Adrenal gland (tissue), 12 donors: Measurements from ENCODE around the gene SPOUT1. TPM values are rescaled to one million over a fixed set of nuclear protein-coding genes. Genes with fewer than 3 reads are reported as not detected.

ENCODE experiments used
- DNase-seq, 7 donors: peaks; one replicate each; pipeline ENCODE4 v3.0.0-alpha.2; 2019 to 2020
- H3K27ac ChIP-seq, 5 donors: fragments of 200-600 bp; sonication (generic) in 4 of 5; 1 replicate in 3 of 5; 2 replicates in 2 of 5; pipeline versions ENCODE4 v1.5.1 to v1.8.0; 2016 to 2020; ENCODE audit warnings: mild to moderate bottlenecking in 1 of 5
- H3K27me3 ChIP-seq: fragments of 200-600 bp; 2 replicates; pipeline ENCODE4 v1.8.0; 2021
- H3K36me3 ChIP-seq, 2 donors: fragments of 200-600 bp; replicated peaks in 1 of 2; 1 replicate in 1 of 2; 2 replicates in 1 of 2; pipeline versions ENCODE4 v1.5.1 to v1.8.0; 2018 to 2022
- H3K4me1 ChIP-seq, 2 donors: fragments of 200-600 bp; replicated peaks in 1 of 2; 1 replicate in 1 of 2; 2 replicates in 1 of 2; pipeline versions ENCODE4 v1.5.1 to v1.8.0; 2018 to 2021
- H3K4me3 ChIP-seq, 4 donors: fragments of 200-600 bp; sonication (generic) in 3 of 4; one replicate each; pipeline ENCODE4 v1.5.1; 2016 to 2018
- H3K9me3 ChIP-seq, 3 donors: fragments of 200-600 bp; sonication (generic) in 1 of 3; replicated peaks in 1 of 3; 1 replicate in 2 of 3; 2 replicates in 1 of 3; pipeline versions ENCODE4 v1.5.1 to v1.8.0; 2016 to 2021
- POLR2A ChIP-seq, 2 donors: fragments of 450-650 bp; IDR thresholded peaks; one replicate each; pipeline ENCODE4 v1.6.1; 2017; ENCODE audit warnings: antibody characterized with exemption in 2 of 2, mild to moderate bottlenecking in 2 of 2, moderate library complexity in 1 of 2
- WGBS, 4 donors: extraction: QIAGEN DNeasy Blood & Tissue Kit in 2 of 4; methylation state at CpG; one replicate each; pipeline versions ENCODE4 v1.1.5 to v1.1.7; 2013 to 2017; 5-methylcytosine and 5-hydroxymethylcytosine counted together
- intact Hi-C, 2 donors: fragments of 100-400 bp; cut with DNase I; formaldehyde crosslinking; loops; one replicate each; pipeline versions ENCODE4 v1.14.1 to v1.15.0; 2022 to 2023
- polyA plus RNA-seq, 3 donors: library from polyadenylated mRNA; stranded (reverse); fragments of 200-250 nt in 2 of 3; fragments of 350-450 nt in 1 of 3; fragmentation: Illumina TruSeq in 1 of 3; extraction: RNeasy Lipid Tissue Mini Kit (QIAGEN cat#74804) in 1 of 3; gene quantifications; one replicate each; pipeline ENCODE4 v1.2.3, GENCODE V29; 2013 to 2014
- total RNA-seq, 9 donors: library from RNA; depleted of rRNA in 4 of 9; stranded (reverse); fragments of >200 nt in 4 of 9; fragments of 120-200 nt in 1 of 9; fragmentation: NEBNext Ultra II Directional in 1 of 9; extraction: Animal tissue kit (Norgen Biotek cat#: 25700) in 1 of 9; gene quantifications; one replicate each; pipeline versions ENCODE4 v1.1.0 to v1.2.4, GENCODE V29; 2013 to 2023
- TF ChIP-seq, protein P1 (sequence below), 6 experiments: fragments of 450-650 bp in 4 of 6; fragments of 200-600 bp in 2 of 6; sonication (generic) in 1 of 6; IDR thresholded peaks; 1 replicate in 5 of 6; 2 replicates in 1 of 6; pipeline versions ENCODE4 v1.5.1 to v1.8.0; 2016 to 2021; ENCODE audit warnings: antibody characterized with exemption in 6 of 6, mild to moderate bottlenecking in 2 of 6, moderate library complexity in 1 of 6
- donor health status: healthy with polysubstance abuse.
- donor health status: Bipolar disorder and iron deficiency.
- donor health status: DM: yes; HTN: yes; CAD: no.
- donor health status: DM: no; HTN: no; CAD: no.
- donor health status: DM: no; HTN: no; CAD: no.
- donor health status: DM: yes; HTN: yes; CAD: no.

SPOUT1 gene
- total and polyA plus RNA-seq, 12 donors: 18.5 to 56.3 (median 39.4) TPM

DNA sequence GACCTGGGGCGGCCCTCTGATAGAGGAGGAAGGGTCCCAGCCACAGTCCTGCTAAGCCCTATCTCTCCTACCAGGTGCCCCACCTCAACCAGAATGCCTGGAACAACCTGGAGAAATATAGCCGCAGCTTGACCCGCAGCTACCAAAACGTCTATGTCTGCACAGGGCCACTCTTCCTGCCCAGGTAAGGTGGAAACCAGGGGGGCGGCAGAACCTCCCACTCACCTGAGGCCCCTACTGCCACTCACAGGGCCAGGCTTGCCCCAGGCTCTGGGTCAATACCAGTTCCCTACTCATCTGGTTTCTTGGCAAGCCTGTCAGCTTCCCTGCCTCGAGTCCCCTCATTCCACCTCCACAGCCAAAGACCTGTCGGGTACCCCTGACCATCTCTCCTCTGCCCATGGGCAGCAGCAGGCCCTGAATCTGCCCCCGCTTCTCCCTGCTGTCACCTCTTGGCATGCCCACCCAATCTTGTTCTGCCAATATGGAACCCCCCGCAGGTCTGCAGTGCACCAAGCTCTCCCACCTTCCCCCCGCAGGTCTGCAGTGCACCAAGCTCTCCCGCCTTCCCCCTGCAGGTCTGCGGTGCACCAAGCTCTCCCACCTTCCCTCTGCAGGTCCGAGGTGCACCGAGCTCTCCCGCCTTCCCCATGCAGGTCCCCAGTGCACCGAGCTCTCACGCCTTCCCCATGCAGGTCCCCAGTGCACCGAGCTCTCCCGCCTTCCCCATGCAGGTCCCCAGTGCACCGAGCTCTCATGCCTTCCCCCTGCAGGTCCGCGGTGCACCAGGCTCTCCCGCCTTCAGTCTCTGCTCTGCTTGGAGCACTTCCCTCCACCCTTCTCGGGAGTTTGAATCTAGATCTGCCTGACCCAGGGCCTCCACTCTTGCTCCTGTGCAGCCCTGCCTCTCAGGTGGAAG is 8.7 kb downstream of the SPOUT1 start:
- DNase-seq: no peak
- Histone ChIP-seq H3K9me3 (no peaks in the 10 kb centered on the region), H3K4me3 (no peak overlapping the region), H3K27ac (no peak overlapping the region), H3K27me3 (no peaks in the 10 kb centered on the region), H3K36me3 (peaks cover 0 to 36% of the 10 kb centered on the region in 2 donors), H3K4me1 (peaks cover 4 to 14% of the 10 kb centered on the region in 2 donors)
- TF ChIP-seq POLR2A (IDR thresholded peaks at IDR 0.05): no peak
- TF ChIP-seq, protein P1, sequence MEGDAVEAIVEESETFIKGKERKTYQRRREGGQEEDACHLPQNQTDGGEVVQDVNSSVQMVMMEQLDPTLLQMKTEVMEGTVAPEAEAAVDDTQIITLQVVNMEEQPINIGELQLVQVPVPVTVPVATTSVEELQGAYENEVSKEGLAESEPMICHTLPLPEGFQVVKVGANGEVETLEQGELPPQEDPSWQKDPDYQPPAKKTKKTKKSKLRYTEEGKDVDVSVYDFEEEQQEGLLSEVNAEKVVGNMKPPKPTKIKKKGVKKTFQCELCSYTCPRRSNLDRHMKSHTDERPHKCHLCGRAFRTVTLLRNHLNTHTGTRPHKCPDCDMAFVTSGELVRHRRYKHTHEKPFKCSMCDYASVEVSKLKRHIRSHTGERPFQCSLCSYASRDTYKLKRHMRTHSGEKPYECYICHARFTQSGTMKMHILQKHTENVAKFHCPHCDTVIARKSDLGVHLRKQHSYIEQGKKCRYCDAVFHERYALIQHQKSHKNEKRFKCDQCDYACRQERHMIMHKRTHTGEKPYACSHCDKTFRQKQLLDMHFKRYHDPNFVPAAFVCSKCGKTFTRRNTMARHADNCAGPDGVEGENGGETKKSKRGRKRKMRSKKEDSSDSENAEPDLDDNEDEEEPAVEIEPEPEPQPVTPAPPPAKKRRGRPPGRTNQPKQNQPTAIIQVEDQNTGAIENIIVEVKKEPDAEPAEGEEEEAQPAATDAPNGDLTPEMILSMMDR (IDR thresholded peaks at IDR 0.05): no peak
- intact Hi-C loops: no loop called here
- 87 to 91% (median 90%) methylated on average over 19 to 24 of the region's 24 CpGs for WGBS, 4 donors

DNA sequence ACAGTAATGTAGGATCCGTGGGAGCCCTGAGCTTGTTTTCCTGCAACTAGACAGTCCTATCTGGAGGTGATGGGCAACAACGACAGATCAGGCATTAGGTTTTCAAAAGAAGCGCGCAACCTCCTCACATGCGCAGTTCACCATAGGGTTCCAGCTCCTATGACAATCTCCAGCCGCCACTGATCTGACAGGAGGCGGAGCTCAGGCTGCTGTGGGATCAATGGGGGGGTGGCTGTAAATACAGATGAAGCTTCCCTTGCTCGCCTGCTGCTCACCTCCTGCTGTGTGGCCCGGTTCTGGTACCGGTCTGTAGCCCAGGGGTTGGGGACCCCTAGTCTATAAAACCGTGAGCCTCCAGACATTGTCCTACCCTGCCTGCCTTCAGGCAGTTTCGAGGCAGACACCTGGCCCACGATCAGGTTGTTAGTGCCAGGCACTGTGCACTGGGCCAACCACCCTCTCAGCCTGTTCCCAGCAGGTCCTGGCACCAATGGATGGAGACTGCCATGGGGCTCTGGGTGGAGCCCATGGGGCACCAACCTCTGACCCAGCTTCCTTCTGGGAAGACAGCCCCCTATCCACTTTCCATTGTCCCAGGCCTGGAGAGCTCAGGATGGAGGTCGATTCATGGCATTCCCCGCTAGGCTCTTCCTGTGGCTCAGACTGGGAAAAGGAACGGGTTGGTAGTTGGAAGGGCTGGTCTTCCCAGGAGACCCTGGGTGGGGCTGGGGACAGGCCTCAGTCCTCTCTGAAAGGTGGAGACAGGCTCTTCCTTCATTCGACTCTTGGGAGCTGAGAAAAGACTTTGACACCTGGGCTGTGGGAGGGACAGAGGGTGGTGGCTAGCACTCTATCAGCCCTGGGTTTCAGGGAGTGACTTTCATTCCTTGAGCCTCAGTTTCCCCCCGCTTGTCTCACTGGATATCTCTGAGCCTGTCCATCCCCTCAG is 9.6 kb downstream of the SPOUT1 start:
- Histone ChIP-seq H3K4me1 (peaks cover 4 to 14% of the 10 kb centered on the region in 2 donors), H3K36me3 (peaks cover 0 to 31% of the 10 kb centered on the region in 2 donors), H3K27ac (no peak overlapping the region), H3K4me3 (no peak overlapping the region), H3K9me3 (no peaks in the 10 kb centered on the region), H3K27me3 (no peaks in the 10 kb centered on the region)
- intact Hi-C loops: no loop called here
- 83 to 86% (median 85%) methylated on average over 10 to 18 of the region's 18 CpGs for WGBS, 4 donors
- TF ChIP-seq POLR2A (IDR thresholded peaks at IDR 0.05): no peak
- TF ChIP-seq, protein P1 (IDR thresholded peaks at IDR 0.05): no peak
- DNase-seq: peak in 1 of 7 donors; percentile 79

DNA sequence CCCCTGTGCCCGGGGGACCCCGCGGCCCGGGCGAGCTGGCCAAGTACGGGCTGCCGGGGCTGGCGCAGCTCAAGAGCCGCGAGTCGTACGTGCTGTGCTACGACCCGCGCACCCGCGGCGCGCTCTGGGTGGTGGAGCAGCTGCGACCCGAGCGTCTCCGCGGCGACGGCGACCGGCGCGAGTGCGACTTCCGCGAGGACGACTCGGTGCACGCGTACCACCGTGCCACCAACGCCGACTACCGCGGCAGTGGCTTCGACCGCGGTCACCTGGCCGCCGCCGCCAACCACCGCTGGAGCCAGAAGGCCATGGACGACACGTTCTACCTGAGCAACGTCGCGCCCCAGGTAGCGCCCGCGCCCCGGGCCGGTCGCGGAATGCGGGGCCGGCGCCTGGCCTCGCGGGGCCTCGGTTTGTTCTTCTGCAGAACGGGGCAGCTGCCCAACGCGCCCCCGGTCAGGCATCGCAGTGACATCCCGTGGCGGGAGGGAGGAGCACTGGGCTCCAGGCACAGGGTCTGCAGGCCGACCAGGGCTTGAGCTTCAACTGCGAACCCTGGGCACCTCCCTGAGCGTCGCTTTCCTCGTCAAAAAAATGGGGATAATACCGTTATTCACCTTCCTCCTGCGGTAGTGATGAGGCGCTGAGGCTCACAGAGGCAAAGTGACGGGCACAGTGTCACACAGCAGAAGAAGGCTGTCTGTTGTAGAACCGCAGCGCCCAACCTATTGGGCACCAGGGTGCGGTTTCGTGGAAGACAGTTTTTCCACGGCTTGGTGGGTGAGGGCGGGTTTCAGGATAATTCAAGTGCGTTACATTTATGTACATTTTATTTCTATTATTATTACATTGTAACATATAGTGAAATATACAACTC is 10.5 kb downstream of the SPOUT1 start:
- Histone ChIP-seq H3K9me3 (no peaks in the 10 kb centered on the region), H3K27ac (peak overlapping the region in 4 of 5 donors; percentile 57 to 92 (median 76)), H3K4me1 (peaks cover 4 to 14% of the 10 kb centered on the region in 2 donors), H3K27me3 (no peaks in the 10 kb centered on the region), H3K36me3 (peaks cover 0 to 23% of the 10 kb centered on the region in 2 donors), H3K4me3 (peak overlapping the region in 2 of 4 donors; percentile 49 to 73)
- TF ChIP-seq, protein P1 (IDR thresholded peaks at IDR 0.05): no peak
- TF ChIP-seq POLR2A (IDR thresholded peaks at IDR 0.05): no peak
- DNase-seq: peak in 5 of 7 donors; percentile 40 to 61 (median 47)
- WGBS, 4 donors: 11 to 78% (median 30%) methylated on average over 11 to 90 of the region's 90 CpGs
- intact Hi-C loops: no loop called here
